B cell (primary cell): ENCODE measurements around the gene VPS33A. TPM values are rescaled to one million over a fixed set of nuclear protein-coding genes. Genes with fewer than 3 reads are reported as not detected.

ENCODE experiments used
- ATAC-seq: fragments of 200-7000 bp; cut with Tn5 transposase; one replicate; pipeline ENCODE4 v1.10.0; 2021; ENCODE audit warnings: low read depth, mild to moderate bottlenecking, moderate number of reproducible peaks, moderate library complexity
- CTCF ChIA-PET: fragments of 350-600 bp; sonication (Branson Sonifier 250); formaldehyde crosslinking; loops from one replicate; lab custom pipeline; 2021; ENCODE audit warnings: antibody characterized with exemption, inconsistent platforms; lab: Charles Lee
- POLR2A ChIA-PET: fragments of 350-600 bp; sonication (Branson Sonifier 250); formaldehyde crosslinking; loops from one replicate; lab custom pipeline; 2021; ENCODE audit warnings: antibody characterized with exemption; lab: Charles Lee
- DNase-seq: peaks from one replicate; pipeline ENCODE4 v3.0.0; 2013
- H2AFZ ChIP-seq: 2 replicates; pipeline ENCODE4 v1.6.1; 2012; ENCODE audit warnings: mild to moderate bottlenecking, low read depth, low read length; ENCODE audit not compliant: insufficient read depth, poor library complexity, severe bottlenecking
- H3K27ac ChIP-seq, 2 donors: 1 replicate in 1 of 2; 2 replicates in 1 of 2; pipeline ENCODE4 v1.5.1; 2012 to 2013; ENCODE audit warnings: low read length in 2 of 2, mild to moderate bottlenecking in 2 of 2, moderate library complexity in 1 of 2
- H3K27me3 ChIP-seq, 4 experiments: fragments of 200-600 bp in 1 of 4; sonication (generic) in 1 of 4; replicated peaks in 1 of 4; 1 replicate in 2 of 4; 2 replicates in 2 of 4; pipeline versions ENCODE4 v1.6.1 to v1.7.0; 2013 to 2016; ENCODE audit warnings: low read length in 3 of 4, mild to moderate bottlenecking in 2 of 4, mixed read lengths in 1 of 4, moderate library complexity in 1 of 4; ENCODE audit not compliant: insufficient read depth in 4 of 4, control insufficient read depth in 3 of 4; ENCODE audit errors: control extremely low read depth in 1 of 4
- H3K36me3 ChIP-seq, 2 experiments: replicated peaks in 1 of 2; 1 replicate in 1 of 2; 2 replicates in 1 of 2; pipeline versions ENCODE4 v1.6.1 to v1.7.1; 2013; ENCODE audit warnings: low read length in 1 of 2; ENCODE audit not compliant: insufficient read depth in 2 of 2, control insufficient read depth in 1 of 2; ENCODE audit errors: control extremely low read depth in 1 of 2, extremely low read depth in 1 of 2
- H3K4me1 ChIP-seq, 2 donors: fragments of 200-600 bp in 1 of 2; sonication (generic) in 1 of 2; 1 replicate in 1 of 2; 2 replicates in 1 of 2; pipeline versions ENCODE4 v1.5.1 to v1.6.1; 2013 to 2017; ENCODE audit warnings: low read length in 2 of 2; ENCODE audit not compliant: control insufficient read depth in 2 of 2, insufficient read depth in 2 of 2
- H3K4me2 ChIP-seq: replicated peaks from 2 replicates; pipeline ENCODE3; 2012; ENCODE audit warnings: mild to moderate bottlenecking, low read depth, low read length; ENCODE audit not compliant: poor library complexity, severe bottlenecking
- H3K4me3 ChIP-seq, 5 experiments: fragments of 200-600 bp in 1 of 5; sonication (generic) in 1 of 5; 1 replicate in 3 of 5; 2 replicates in 2 of 5; pipeline versions ENCODE4 v1.5.1 to v1.7.0; 2011 to 2016; ENCODE audit warnings: low read length in 4 of 5, mild to moderate bottlenecking in 4 of 5, low read depth in 2 of 5, control low read depth in 1 of 5, moderate library complexity in 1 of 5; ENCODE audit not compliant: insufficient read depth in 1 of 5; ENCODE audit errors: control extremely low read depth in 1 of 5, extremely low read depth in 1 of 5
- H3K79me2 ChIP-seq: fragments of 200-600 bp; sonication (generic); one replicate; pipeline ENCODE4 v1.6.0; 2016; ENCODE audit warnings: low read length; ENCODE audit not compliant: control insufficient read depth, insufficient read depth
- H3K9ac ChIP-seq: fragments of 200-600 bp; sonication (generic); 2 replicates; pipeline ENCODE4 v1.6.1; 2017; ENCODE audit warnings: mild to moderate bottlenecking, low read length, moderate library complexity
- H3K9me3 ChIP-seq, 3 donors: one replicate each; pipeline versions ENCODE4 v1.6.1 to v1.7.1; 2013; ENCODE audit warnings: low read length in 2 of 3; ENCODE audit not compliant: control insufficient read depth in 2 of 3, insufficient read depth in 1 of 3; ENCODE audit errors: control extremely low read depth in 1 of 3
- H4K20me1 ChIP-seq: 2 replicates; pipeline ENCODE4 v1.6.0; 2012; ENCODE audit warnings: mild to moderate bottlenecking, low read length; ENCODE audit not compliant: insufficient read depth, control insufficient read depth, poor library complexity, severe bottlenecking
- H3K27ac Mint-ChIP-seq: one replicate; pipeline ENCODE4 v1.8.0; 2021; ENCODE audit warnings: mixed read lengths
- H3K27me3 Mint-ChIP-seq: one replicate; pipeline ENCODE4 v1.8.0; 2021; ENCODE audit warnings: mixed read lengths
- H3K4me1 Mint-ChIP-seq: one replicate; pipeline ENCODE4 v1.8.0; 2021; ENCODE audit warnings: mixed read lengths
- H3K4me3 Mint-ChIP-seq: one replicate; pipeline ENCODE4 v1.8.0; 2021; ENCODE audit warnings: mixed read lengths
- H3K9me3 Mint-ChIP-seq: one replicate; pipeline ENCODE4 v1.8.0; 2022; ENCODE audit warnings: mixed read lengths; ENCODE audit not compliant: insufficient read depth
- EZH2 ChIP-seq: IDR thresholded peaks from 2 replicates; pipeline ENCODE4 v1.6.1; 2012; ENCODE audit warnings: borderline replicate concordance, low read depth, mild to moderate bottlenecking, moderate library complexity, low read length; ENCODE audit not compliant: insufficient read depth, poor library complexity, severe bottlenecking
- WGBS: methylation state at CpG from one replicate; pipeline ENCODE4 v1.1.5; 2013; ENCODE audit warnings: missing lambda C conversion rate; ENCODE audit not compliant: insufficient coverage; 5-methylcytosine and 5-hydroxymethylcytosine counted together
- intact Hi-C: fragments of 100-400 bp; cut with micrococcal nuclease; formaldehyde crosslinking; loops from one replicate; pipeline ENCODE4 v1.10.0; 2022
- polyA plus RNA-seq: library from polyadenylated mRNA; depleted of rRNA; stranded (reverse); fragments of >200 nt; gene quantifications from 2 replicates; pipeline ENCODE4 v1.2.3, GENCODE V29; 2012
- total RNA-seq, 2 donors: library from RNA; stranded (reverse); fragments of 120-200 nt in 1 of 2; gene quantifications; 1 replicate in 1 of 2; 2 replicates in 1 of 2; pipeline versions ENCODE4 v1.2.3 to v1.2.4, GENCODE V29; 2013 to 2022
- TF ChIP-seq, protein P1 (sequence below): fragments of 200-600 bp; IDR thresholded peaks from one replicate; pipeline ENCODE4 v1.8.0; 2022; ENCODE audit warnings: antibody characterized with exemption, mild to moderate bottlenecking

The VPS33A gene
- total and polyA plus RNA-seq, 2 donors (not counting 1 experiment from before 2014, with no cell fraction given) = 11.1 to 34.9 TPM

DNA sequence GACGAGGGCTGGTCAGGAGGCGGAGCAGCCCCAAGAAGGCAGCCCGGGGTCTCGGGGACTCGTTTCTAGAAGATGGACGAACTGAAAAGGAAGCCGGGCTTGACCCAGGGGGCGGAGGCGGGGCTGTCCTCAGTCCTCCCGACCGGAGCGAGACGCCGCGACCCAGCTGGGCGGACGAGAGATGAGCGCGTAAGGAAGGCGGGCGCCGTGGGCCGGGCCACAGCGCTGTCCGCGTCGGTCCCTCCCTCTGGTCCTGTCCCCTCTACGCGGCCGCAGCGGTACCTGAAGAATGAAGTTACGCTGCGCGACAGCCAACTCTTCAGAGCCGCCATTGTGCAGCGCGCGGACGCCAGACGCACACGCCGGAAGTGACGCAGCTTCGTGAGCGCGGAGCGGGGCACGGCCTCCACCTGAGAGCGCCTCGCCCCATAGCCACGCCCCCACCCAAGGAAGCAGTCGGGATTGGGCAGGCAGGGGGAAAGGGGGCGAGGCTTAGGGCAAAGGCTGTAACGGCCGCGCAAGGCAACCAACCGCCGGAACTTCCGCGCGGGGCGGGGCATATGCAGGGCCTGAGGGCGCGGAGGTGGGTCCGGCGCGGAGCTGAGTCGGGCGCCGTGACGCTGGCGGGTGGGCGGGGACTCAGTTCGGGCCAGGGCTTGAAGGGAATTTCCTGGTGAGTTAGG is 40.5 kb downstream of the VPS33A start, which contains the start of gene DIABLO:
DIABLO (minus strand) TSS at position 370 of the 683 bp plus-strand sequence; CDS start at position 332, 38 bp downstream.
- no peaks in the 10 kb centered on the region for H3K9me3 Mint-ChIP-seq
- H3K27ac Mint-ChIP-seq = peak within 1 kb of the TSS; percentile 96
- intact Hi-C loops = loop anchor here (1.0 kb wide), 3 partner anchors 40 to 275 kb away; partner anchors contain the start of genes MLXIP and VPS33A
- peaks cover 46% of the 10 kb centered on the region for H3K79me2 ChIP-seq
- H4K20me1 ChIP-seq = peaks cover 25% of the 10 kb centered on the region
- H3K9me3 ChIP-seq = no peaks in the 10 kb centered on the region
- POLR2A ChIA-PET = interaction anchor here (0.5 to 1.6 kb wide), 9 partner anchors 40 to 1934 kb away, joined by 3 to 10 read pairs (median 3); partner anchors contain the start of genes LRRC43, RNU4-2 and VPS33A
- peak within 1 kb of the TSS; percentile 94 for H3K4me3 Mint-ChIP-seq
- H3K4me1 ChIP-seq = peaks cover 19 to 21% of the 10 kb centered on the region in 2 donors
- TF ChIP-seq, protein P1, sequence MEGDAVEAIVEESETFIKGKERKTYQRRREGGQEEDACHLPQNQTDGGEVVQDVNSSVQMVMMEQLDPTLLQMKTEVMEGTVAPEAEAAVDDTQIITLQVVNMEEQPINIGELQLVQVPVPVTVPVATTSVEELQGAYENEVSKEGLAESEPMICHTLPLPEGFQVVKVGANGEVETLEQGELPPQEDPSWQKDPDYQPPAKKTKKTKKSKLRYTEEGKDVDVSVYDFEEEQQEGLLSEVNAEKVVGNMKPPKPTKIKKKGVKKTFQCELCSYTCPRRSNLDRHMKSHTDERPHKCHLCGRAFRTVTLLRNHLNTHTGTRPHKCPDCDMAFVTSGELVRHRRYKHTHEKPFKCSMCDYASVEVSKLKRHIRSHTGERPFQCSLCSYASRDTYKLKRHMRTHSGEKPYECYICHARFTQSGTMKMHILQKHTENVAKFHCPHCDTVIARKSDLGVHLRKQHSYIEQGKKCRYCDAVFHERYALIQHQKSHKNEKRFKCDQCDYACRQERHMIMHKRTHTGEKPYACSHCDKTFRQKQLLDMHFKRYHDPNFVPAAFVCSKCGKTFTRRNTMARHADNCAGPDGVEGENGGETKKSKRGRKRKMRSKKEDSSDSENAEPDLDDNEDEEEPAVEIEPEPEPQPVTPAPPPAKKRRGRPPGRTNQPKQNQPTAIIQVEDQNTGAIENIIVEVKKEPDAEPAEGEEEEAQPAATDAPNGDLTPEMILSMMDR = no peak
- TF ChIP-seq EZH2 = no peak
- no peaks in the 10 kb centered on the region for H3K27me3 ChIP-seq
- peak within 1 kb of the TSS; percentile 99 for H3K9ac ChIP-seq
- peak within 1 kb of the TSS; percentile 95 for H2AFZ ChIP-seq
- CTCF ChIA-PET = interaction anchor here (0.6 to 1.1 kb wide), 5 partner anchors 59 to 1924 kb away, joined by 3 to 4 read pairs (median 3); partner anchors contain the start of genes CFAP251 and SIRT4
- H3K4me1 Mint-ChIP-seq = peaks cover 35% of the 10 kb centered on the region
- peak within 1 kb of the TSS; percentile 94 to 97 for H3K27ac ChIP-seq
- peak; percentile 100 for DNase-seq
- H3K36me3 ChIP-seq = peaks cover 0 to 40% of the 10 kb centered on the region in 2 experiments
- under 1% methylated on average over 72 of the region's 74 CpGs for WGBS
- ATAC-seq = peak; percentile 93
- H3K4me3 ChIP-seq = peak within 1 kb of the TSS; percentile 51 to 98 (median 90)
- peak within 1 kb of the TSS; percentile 96 for H3K4me2 ChIP-seq
- H3K27me3 Mint-ChIP-seq = no peaks in the 10 kb centered on the region

GRCh38 chr12:122216445-122216844 is 49.8 kb downstream of the VPS33A start:
- Mint-ChIP-seq H3K27ac (no peak overlapping the region), H3K4me1 (peaks cover 4% of the 10 kb centered on the region), H3K9me3 (no peaks in the 10 kb centered on the region), H3K27me3 (no peaks in the 10 kb centered on the region), H3K4me3 (no peak overlapping the region)
- no peaks in the 10 kb centered on the region for H3K27me3 ChIP-seq
- H3K4me1 ChIP-seq = no peaks in the 10 kb centered on the region
- H3K4me3 ChIP-seq = no peak overlapping the region
- H3K9me3 ChIP-seq = no peaks in the 10 kb centered on the region
- H3K79me2 ChIP-seq = peaks cover 39% of the 10 kb centered on the region
- H4K20me1 ChIP-seq = peaks cover 37% of the 10 kb centered on the region
- intact Hi-C loops = no loop called here
- ChIA-PET CTCF (no interaction called here), POLR2A (no interaction called here)
- peaks cover 4 to 91% of the 10 kb centered on the region in 2 experiments for H3K36me3 ChIP-seq
- no peak overlapping the region for H3K9ac ChIP-seq
- DNase-seq = no peak
- H3K4me2 ChIP-seq = no peak overlapping the region
- no CpG with 5 or more reads among the region's 1 CpG for WGBS
- no peak overlapping the region for H3K27ac ChIP-seq
- ATAC-seq = no peak
- H2AFZ ChIP-seq = no peak overlapping the region
- no peak for TF ChIP-seq EZH2
- TF ChIP-seq, protein P1 = no peak
